GM04504 (cell line): ENCODE measurements around the gene RAB6D.
"Not testable (repeated sequence)": the region's sequence is repeated elsewhere in the genome, so short reads cannot be mapped to it uniquely, and the experiment has no call there.

Source experiments
- DNase-seq: peaks from one replicate; pipeline ENCODE4 v3.0.0-alpha.2; 2012; ENCODE audit warnings: low read depth

RAB6D gene

GRCh38 chr2:131363703-131364186 lies at the start of gene RAB6D:
Gene RAB6D (minus strand): TSS chr2:131364168. CDS start chr2:131363720, 448 bp downstream.
- not testable (repeated sequence) for DNase-seq

- peak; percentile 28 for DNase-seq
Observed at GRCh38 chr2:131413148-131413747, 49.3 kb upstream of the RAB6D start.

GRCh38 chr2:131410173-131410572 lies 46.2 kb upstream of the RAB6D start:
- DNase-seq: no peak

DNA sequence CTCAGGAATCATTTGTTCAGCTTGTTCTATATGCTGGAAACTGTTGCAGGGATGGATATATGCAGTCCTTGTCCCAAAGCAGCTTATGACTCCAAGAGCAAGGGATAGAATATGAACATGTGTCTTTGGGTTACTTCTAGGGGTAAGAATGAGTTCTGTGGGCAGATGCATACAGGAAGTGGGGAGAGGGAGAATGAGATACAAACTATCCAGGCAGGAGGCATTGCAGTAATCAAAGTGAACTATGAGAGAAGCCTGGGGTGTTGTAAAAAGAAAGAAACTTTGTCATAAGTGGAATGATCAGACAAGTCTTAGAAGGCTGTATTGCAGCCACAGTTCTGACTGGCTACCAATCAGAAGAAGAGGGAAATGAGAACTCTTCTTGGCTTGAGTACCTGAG lies 44.8 kb upstream of the RAB6D start:
- DNase-seq: no peak

DNA sequence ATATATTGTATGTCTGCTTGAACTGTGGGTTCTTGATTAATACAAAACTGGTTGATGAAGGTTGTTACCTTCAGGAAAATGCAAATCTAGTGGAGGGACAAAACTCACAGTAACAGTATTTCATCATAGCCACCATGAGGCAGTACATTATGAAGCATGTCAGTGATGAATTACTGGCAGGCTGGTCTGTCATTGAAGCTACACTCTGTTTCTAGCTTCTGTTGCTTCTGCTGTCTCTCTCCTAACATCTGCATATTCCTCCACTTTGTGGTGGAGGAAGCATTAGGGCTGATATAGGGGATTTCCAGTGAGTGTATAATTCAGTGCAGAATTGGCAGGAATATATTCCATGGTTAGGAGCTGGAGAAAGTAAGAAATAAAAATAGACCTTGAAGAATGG lies 44.2 kb upstream of the RAB6D start:
- DNase-seq: no peak

- no peak for DNase-seq
Observed at GRCh38 chr2:131404753-131405152, 40.8 kb upstream of the RAB6D start.

DNA sequence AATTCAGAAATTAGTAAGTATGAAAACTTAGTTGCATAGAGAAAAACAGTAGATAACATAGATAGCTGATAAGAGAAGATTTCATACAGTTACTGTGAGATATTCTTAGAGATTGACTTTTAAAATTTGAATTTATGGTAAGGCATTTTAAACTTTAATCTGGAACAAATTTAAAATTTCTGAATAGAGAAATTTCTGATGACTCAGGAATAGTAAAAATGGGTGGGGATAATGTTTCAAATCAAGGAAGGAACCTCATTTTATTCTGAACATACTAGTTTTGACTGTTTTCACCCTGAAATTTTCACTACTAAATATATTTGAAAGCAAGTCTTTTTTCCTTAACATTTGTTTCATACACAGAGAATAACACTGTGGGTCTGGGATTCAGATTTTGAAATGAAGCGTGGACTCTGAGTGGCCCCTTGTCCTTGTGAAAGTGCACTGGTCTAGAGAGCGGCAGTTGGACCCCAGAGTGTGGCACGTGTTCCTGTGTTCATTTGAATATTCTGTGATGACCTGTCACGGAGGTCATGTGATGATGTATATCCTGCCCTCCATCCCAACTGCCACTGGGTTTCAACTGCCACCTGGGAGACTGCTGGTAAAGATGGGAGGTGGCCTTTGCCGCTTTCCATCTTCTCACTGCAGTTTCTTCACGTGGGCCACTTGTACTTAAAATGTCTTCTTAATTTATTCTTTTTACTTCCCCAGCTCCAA lies 38.5 kb upstream of the RAB6D start:
- DNase-seq: no peak

GRCh38 chr2:131400849-131401248 lies 36.9 kb upstream of the RAB6D start:
- no peak for DNase-seq

GRCh38 chr2:131400441-131400840 lies 36.5 kb upstream of the RAB6D start:
- not testable (repeated sequence) for DNase-seq

- DNase-seq: not testable (repeated sequence)
Observed at GRCh38 chr2:131396209-131396608, 32.2 kb upstream of the RAB6D start.

DNA sequence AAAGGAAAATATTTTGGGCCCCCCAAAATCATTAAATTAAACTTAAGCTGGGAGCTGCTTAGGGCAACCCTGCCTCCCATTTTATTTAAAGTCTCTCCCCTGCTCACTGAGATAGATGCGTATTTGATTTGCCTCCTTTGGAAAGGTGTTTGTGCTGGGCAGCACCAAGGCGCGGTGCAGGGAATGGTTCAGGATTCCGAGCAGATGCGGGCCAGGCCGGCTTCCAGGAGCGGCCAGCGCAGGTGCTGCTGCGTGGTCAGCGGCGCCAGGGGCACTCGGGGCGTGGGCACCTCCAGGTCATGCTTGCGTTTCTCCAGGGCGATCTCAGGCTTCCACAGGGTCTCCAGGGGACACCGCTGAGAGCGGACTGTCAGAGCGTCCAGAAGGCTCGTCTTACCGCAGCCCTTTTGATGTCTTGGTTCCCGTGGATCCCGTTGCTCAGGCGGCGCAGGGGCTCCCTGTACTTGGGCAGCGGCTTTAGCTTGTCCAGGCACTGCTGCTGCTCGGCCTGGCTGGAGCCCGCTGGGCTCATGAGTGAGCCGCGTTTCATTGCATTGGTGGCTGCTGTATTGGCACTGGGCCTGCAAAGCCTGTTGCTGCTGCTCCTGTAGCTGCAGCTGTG lies 31.2 kb upstream of the RAB6D start:
- DNase-seq: not testable (repeated sequence)

- no peak for DNase-seq
Observed at GRCh38 chr2:131394147-131394931, 30.4 kb upstream of the RAB6D start.

DNA sequence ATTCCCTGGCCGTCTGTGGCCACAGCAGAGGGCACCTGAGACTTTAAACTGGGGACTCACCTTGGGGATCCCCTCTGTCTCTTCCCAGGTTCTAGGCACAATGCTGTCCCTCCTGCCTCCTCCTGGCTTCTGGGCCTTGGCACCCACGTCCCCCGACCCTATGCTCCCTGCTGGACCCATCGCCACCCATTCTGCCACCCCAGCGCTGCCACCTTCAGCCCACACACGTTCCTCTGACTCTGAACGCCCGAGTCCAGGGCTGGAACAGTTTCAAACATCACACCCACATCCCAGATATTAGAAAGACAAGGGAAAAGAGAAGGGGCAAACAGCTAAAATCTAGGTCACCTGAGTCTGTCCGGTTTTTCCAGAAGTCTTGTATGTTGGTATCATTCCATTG lies 28.0 kb upstream of the RAB6D start:
- DNase-seq: not testable (repeated sequence)

GRCh38 chr2:131391471-131391870 lies 27.5 kb upstream of the RAB6D start:
- not testable (repeated sequence) for DNase-seq

- DNase-seq: not testable (repeated sequence)
Observed at GRCh38 chr2:131390495-131391130, 26.6 kb upstream of the RAB6D start.

GRCh38 chr2:131389657-131390056 lies 25.7 kb upstream of the RAB6D start:
- no peak for DNase-seq

DNA sequence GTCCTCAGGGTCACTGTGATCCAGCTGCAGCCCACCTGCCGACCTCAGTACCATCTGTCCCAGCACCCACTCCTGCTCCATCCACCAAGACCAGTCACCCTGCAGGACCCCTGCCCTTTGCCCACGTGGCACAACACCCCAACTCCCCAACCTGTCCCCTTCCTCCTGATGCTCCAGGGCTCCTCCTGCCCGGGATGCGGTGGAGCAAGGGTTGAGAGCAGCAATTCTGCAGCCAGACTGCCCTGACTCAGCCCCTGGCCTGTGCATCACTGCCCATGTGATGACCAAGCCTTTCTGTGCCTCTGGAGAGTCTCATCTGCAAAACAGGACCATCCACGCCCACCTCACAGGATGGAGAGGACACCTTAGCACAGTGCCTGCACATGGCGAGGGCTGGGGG lies 24.9 kb upstream of the RAB6D start:
- not testable (repeated sequence) for DNase-seq

- DNase-seq: not testable (repeated sequence)
Observed at GRCh38 chr2:131373111-131373510, 9.1 kb upstream of the RAB6D start.

- DNase-seq: no peak
Observed at GRCh38 chr2:131369954-131370353, 6.0 kb upstream of the RAB6D start.

GRCh38 chr2:131368493-131369066 lies 4.6 kb upstream of the RAB6D start:
- not testable (repeated sequence) for DNase-seq

GRCh38 chr2:131367352-131367751 lies 3.4 kb upstream of the RAB6D start:
- no peak for DNase-seq
